ENCODE results near the gene PPIL1. TPM values are rescaled to one million over a fixed set of nuclear protein-coding genes. Genes with fewer than 3 reads are reported as not detected.

Gene PPIL1
- total and polyA plus RNA-seq, 2 of the 13 experiments (the other 11 are each of a cell fraction or from before 2014, with no cell fraction given) = 74.2 to 144 TPM

DNA sequence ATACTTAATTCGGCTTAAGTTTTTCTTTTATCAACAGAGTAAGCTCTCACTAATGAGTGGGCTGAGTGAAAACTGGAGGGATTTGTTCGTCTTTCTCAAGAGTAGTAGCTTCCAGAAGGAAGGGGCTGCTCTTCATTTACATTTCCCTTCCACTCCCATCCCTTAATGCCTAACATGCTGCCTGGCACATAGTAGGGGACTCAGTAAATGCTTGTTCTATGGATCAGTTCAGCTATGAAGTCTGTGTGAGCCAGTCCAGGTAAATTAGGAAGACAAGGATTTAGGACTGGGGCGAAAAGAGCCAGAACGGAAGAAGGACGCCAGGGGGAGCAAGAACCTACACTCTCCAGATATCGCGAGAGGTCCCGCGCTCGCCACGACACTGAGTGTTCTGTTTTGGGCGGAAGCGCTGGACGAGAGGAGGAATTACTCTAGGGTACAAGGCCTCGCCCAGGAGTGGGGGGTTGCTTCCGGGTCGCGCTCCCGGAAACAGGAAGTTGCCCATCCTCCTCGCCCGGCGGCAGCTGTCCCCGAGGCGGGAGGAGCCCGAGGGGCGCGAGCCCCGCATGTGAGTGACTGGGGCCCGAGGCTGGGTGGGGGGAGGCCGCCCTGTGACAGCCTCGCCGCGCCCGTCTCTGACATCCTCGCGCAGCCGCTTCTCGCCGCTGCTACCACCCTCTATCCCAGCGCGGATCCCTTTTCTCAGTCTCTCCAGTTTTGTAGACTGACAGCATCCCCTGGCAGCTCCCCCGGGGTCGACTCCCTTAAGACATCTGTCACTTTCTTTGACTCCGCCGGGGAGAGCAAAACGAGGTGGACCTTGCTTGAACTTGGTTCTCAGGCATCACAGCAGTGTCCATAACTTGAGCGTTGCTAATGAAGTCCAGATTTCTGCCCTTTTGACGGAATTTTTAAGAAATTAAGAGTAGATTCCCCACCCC, 11.1 kb upstream of the PPIL1 start, which contains the start of gene C6orf89 (continued):
- TF ChIP-seq ZNF446 (CRISPR knock-in tag; IDR thresholded peaks at IDR 0.05) = peak; percentile 75; the same call in 1 of the 2 replicates
- TF ChIP-seq, protein P1, sequence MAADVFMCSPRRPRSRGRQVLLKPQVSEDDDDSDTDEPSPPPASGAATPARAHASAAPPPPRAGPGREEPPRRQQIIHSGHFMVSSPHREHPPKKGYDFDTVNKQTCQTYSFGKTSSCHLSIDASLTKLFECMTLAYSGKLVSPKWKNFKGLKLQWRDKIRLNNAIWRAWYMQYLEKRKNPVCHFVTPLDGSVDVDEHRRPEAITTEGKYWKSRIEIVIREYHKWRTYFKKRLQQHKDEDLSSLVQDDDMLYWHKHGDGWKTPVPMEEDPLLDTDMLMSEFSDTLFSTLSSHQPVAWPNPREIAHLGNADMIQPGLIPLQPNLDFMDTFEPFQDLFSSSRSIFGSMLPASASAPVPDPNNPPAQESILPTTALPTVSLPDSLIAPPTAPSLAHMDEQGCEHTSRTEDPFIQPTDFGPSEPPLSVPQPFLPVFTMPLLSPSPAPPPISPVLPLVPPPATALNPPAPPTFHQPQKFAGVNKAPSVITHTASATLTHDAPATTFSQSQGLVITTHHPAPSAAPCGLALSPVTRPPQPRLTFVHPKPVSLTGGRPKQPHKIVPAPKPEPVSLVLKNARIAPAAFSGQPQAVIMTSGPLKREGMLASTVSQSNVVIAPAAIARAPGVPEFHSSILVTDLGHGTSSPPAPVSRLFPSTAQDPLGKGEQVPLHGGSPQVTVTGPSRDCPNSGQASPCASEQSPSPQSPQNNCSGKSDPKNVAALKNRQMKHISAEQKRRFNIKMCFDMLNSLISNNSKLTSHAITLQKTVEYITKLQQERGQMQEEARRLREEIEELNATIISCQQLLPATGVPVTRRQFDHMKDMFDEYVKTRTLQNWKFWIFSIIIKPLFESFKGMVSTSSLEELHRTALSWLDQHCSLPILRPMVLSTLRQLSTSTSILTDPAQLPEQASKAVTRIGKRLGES (CRISPR knock-in tag; IDR thresholded peaks at IDR 0.05; ENCODE audit: borderline replicate concordance) = no peak
- no peak for TF ChIP-seq U2AF1 (optimal IDR thresholded peaks at IDR 0.05; ENCODE audit: low read depth, low read length)
- TF ChIP-seq ZNF136 (CRISPR knock-in tag; IDR thresholded peaks at IDR 0.05; ENCODE audit: low read depth) = peak; percentile 86
- TF ChIP-seq ZNF431 (CRISPR knock-in tag; IDR thresholded peaks at IDR 0.05; ENCODE audit: borderline replicate concordance, low read depth) = peak; percentile 78; the same call in 1 of the 2 replicates
- TF ChIP-seq ZNF256 (CRISPR knock-in tag; conservative IDR thresholded peaks at IDR 0.05) = 0 out of 2 replicates have a peak, but pooled peaks have one; percentile 24
- no peak for TF ChIP-seq SATB2 (CRISPR knock-in tag; IDR thresholded peaks at IDR 0.05)
- TF ChIP-seq, protein P2, sequence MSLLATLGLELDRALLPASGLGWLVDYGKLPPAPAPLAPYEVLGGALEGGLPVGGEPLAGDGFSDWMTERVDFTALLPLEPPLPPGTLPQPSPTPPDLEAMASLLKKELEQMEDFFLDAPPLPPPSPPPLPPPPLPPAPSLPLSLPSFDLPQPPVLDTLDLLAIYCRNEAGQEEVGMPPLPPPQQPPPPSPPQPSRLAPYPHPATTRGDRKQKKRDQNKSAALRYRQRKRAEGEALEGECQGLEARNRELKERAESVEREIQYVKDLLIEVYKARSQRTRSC (CRISPR knock-in tag; IDR thresholded peaks at IDR 0.05; ENCODE audit: low read depth) = 0 out of 2 replicates have a peak, but pooled peaks have one; percentile 87
- TF ChIP-seq BCL6 (CRISPR knock-in tag; IDR thresholded peaks at IDR 0.05) = peak; percentile 66
- TF ChIP-seq, protein P3, sequence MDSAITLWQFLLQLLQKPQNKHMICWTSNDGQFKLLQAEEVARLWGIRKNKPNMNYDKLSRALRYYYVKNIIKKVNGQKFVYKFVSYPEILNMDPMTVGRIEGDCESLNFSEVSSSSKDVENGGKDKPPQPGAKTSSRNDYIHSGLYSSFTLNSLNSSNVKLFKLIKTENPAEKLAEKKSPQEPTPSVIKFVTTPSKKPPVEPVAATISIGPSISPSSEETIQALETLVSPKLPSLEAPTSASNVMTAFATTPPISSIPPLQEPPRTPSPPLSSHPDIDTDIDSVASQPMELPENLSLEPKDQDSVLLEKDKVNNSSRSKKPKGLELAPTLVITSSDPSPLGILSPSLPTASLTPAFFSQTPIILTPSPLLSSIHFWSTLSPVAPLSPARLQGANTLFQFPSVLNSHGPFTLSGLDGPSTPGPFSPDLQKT (CRISPR knock-in tag; IDR thresholded peaks at IDR 0.05; ENCODE audit: borderline replicate concordance) = peak; percentile 47; the same call in 1 of the 2 replicates
- no peak for TF ChIP-seq KDM6A (CRISPR knock-in tag; IDR thresholded peaks at IDR 0.05; ENCODE audit: low read depth)
- no peak for TF ChIP-seq ZNF432 (CRISPR knock-in tag; IDR thresholded peaks at IDR 0.05; ENCODE audit: borderline replicate concordance)
- TF ChIP-seq YY1 (IDR thresholded peaks at IDR 0.05; ENCODE audit: insufficient read depth, insufficient replicate concordance, low read depth, low read length) = peak; percentile 71
- TF ChIP-seq, protein P4, sequence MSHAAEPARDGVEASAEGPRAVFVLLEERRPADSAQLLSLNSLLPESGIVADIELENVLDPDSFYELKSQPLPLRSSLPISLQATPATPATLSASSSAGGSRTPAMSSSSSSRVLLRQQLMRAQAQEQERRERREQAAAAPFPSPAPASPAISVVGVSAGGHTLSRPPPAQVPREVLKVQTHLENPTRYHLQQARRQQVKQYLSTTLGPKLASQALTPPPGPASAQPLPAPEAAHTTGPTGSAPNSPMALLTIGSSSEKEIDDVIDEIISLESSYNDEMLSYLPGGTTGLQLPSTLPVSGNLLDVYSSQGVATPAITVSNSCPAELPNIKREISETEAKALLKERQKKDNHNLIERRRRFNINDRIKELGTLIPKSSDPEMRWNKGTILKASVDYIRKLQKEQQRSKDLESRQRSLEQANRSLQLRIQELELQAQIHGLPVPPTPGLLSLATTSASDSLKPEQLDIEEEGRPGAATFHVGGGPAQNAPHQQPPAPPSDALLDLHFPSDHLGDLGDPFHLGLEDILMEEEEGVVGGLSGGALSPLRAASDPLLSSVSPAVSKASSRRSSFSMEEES (CRISPR knock-in tag; IDR thresholded peaks at IDR 0.05) = no peak
- TF ChIP-seq NCOA2 (CRISPR knock-in tag; IDR thresholded peaks at IDR 0.05) = peak; percentile 73
- no peak for TF ChIP-seq ZNF20 (CRISPR knock-in tag; IDR thresholded peaks at IDR 0.05)
- peak; percentile 98; the same call in 1 of the 2 replicates for TF ChIP-seq ZNF816 (CRISPR knock-in tag; IDR thresholded peaks at IDR 0.05; ENCODE audit: borderline replicate concordance)
- peak; percentile 48; the same call in 1 of the 2 replicates for TF ChIP-seq ZNF564 (CRISPR knock-in tag; IDR thresholded peaks at IDR 0.05)
- no peak for TF ChIP-seq ZNF660 (CRISPR knock-in tag; IDR thresholded peaks at IDR 0.05; ENCODE audit: borderline replicate concordance, low read depth)
- TF ChIP-seq SKI (IDR thresholded peaks at IDR 0.05; ENCODE audit: partially characterized antibody) = peak; percentile 47
- peak; percentile 46; the same call in 1 of the 2 replicates for TF ChIP-seq ZFP36L1 (CRISPR knock-in tag; IDR thresholded peaks at IDR 0.05)

All from HepG2 (cell line).